ENCODE data around the gene GOLGA3. TPM values are rescaled to one million over a fixed set of nuclear protein-coding genes. Genes with fewer than 3 reads are reported as not detected.

GOLGA3 gene
- total and polyA plus RNA-seq, 10 of the 15 experiments (the other 5 are each of a cell fraction or from before 2014, with no cell fraction given) = 2.0 to 42.7 (median 15.2) TPM

DNA sequence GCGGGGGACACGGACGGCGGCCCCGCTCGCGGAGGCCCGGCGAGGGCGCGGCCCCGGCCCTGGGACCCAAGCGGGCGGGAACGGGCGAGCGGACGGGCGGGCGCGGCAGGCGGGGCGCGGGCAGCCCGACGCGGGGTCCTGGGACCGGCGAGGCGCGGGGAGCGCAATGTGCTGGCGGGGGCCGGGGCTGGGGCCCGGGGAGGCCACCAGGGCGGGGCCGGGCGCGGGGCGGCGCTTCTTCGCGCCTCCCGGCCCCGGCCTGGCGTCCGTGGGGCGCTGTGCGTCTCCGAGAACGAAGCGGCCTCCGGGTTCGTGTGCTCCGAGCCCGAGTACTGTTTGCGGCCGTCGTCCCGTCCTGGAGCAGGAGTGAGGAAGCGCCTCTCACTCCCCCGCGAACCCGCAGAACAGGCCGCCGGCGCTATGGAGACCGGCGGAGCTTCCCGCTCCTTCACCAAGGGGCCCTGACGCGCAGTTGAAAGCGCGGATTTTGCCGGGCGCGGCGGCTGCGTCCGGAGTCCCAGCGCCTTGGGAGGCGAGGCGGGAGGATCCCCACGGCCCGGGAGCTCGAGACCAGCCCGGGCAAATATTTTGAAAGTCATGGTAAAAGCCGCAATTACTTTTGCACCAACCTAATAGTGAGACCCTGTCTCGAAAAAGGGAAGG is 66.6 kb downstream of the GOLGA3 start (continued):
- TF ChIP-seq RB1 (IDR thresholded peaks at IDR 0.05; ENCODE audit: borderline replicate concordance) = peak; percentile 79; the same call in 1 of the 2 replicates
- TF ChIP-seq POLR2AphosphoS5 (IDR thresholded peaks at IDR 0.05; ENCODE audit: low read length) = peak; percentile 89
- TF ChIP-seq RAD51 (IDR thresholded peaks at IDR 0.05) = no peak
- TF ChIP-seq RCOR1 (conservative IDR thresholded peaks at IDR 0.05; ENCODE audit: low read depth, low read length) = no peak
- no peak for TF ChIP-seq JUND (IDR thresholded peaks at IDR 0.05; ENCODE audit: low read depth, low read length)
- TF ChIP-seq, protein P1, sequence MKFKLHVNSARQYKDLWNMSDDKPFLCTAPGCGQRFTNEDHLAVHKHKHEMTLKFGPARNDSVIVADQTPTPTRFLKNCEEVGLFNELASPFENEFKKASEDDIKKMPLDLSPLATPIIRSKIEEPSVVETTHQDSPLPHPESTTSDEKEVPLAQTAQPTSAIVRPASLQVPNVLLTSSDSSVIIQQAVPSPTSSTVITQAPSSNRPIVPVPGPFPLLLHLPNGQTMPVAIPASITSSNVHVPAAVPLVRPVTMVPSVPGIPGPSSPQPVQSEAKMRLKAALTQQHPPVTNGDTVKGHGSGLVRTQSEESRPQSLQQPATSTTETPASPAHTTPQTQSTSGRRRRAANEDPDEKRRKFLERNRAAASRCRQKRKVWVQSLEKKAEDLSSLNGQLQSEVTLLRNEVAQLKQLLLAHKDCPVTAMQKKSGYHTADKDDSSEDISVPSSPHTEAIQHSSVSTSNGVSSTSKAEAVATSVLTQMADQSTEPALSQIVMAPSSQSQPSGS (IDR thresholded peaks at IDR 0.05; ENCODE audit: low read length) = no peak
- peak; percentile 79 for TF ChIP-seq BACH1 (IDR thresholded peaks at IDR 0.05; ENCODE audit: borderline replicate concordance)
- TF ChIP-seq MEF2B (IDR thresholded peaks at IDR 0.05; ENCODE audit: partially characterized antibody, poor library complexity, severe bottlenecking) = no peak
- TF ChIP-seq KAT2A (conservative IDR thresholded peaks at IDR 0.05; ENCODE audit: control insufficient read depth, low read depth, low read length) = no peak
- TF ChIP-seq, protein P2, sequence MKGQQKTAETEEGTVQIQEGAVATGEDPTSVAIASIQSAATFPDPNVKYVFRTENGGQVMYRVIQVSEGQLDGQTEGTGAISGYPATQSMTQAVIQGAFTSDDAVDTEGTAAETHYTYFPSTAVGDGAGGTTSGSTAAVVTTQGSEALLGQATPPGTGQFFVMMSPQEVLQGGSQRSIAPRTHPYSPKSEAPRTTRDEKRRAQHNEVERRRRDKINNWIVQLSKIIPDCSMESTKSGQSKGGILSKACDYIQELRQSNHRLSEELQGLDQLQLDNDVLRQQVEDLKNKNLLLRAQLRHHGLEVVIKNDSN (IDR thresholded peaks at IDR 0.05; ENCODE audit: borderline replicate concordance, extremely low read length, insufficient read depth, low read depth, low read length) = no peak
- TF ChIP-seq, protein P3, sequence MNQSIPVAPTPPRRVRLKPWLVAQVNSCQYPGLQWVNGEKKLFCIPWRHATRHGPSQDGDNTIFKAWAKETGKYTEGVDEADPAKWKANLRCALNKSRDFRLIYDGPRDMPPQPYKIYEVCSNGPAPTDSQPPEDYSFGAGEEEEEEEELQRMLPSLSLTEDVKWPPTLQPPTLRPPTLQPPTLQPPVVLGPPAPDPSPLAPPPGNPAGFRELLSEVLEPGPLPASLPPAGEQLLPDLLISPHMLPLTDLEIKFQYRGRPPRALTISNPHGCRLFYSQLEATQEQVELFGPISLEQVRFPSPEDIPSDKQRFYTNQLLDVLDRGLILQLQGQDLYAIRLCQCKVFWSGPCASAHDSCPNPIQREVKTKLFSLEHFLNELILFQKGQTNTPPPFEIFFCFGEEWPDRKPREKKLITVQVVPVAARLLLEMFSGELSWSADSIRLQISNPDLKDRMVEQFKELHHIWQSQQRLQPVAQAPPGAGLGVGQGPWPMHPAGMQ (IDR thresholded peaks at IDR 0.05; ENCODE audit: borderline replicate concordance) = no peak
- 0 out of 2 replicates have a peak, but pooled peaks have one; percentile 2 for TF ChIP-seq RAD21 (IDR thresholded peaks at IDR 0.05; ENCODE audit: insufficient read depth, low read depth, low read length)
- TF ChIP-seq, protein P4, sequence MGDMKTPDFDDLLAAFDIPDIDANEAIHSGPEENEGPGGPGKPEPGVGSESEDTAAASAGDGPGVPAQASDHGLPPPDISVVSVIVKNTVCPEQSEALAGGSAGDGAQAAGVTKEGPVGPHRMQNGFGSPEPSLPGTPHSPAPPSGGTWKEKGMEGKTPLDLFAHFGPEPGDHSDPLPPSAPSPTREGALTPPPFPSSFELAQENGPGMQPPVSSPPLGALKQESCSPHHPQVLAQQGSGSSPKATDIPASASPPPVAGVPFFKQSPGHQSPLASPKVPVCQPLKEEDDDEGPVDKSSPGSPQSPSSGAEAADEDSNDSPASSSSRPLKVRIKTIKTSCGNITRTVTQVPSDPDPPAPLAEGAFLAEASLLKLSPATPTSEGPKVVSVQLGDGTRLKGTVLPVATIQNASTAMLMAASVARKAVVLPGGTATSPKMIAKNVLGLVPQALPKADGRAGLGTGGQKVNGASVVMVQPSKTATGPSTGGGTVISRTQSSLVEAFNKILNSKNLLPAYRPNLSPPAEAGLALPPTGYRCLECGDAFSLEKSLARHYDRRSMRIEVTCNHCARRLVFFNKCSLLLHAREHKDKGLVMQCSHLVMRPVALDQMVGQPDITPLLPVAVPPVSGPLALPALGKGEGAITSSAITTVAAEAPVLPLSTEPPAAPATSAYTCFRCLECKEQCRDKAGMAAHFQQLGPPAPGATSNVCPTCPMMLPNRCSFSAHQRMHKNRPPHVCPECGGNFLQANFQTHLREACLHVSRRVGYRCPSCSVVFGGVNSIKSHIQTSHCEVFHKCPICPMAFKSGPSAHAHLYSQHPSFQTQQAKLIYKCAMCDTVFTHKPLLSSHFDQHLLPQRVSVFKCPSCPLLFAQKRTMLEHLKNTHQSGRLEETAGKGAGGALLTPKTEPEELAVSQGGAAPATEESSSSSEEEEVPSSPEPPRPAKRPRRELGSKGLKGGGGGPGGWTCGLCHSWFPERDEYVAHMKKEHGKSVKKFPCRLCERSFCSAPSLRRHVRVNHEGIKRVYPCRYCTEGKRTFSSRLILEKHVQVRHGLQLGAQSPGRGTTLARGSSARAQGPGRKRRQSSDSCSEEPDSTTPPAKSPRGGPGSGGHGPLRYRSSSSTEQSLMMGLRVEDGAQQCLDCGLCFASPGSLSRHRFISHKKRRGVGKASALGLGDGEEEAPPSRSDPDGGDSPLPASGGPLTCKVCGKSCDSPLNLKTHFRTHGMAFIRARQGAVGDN (IDR thresholded peaks at IDR 0.05) = peak; percentile 75
- no peak for TF ChIP-seq SUPT20H (IDR thresholded peaks at IDR 0.05; ENCODE audit: borderline replicate concordance, control insufficient read depth, low read depth, low read length)
- TF ChIP-seq EP300 (IDR thresholded peaks at IDR 0.05; ENCODE audit: borderline replicate concordance in 1 of 2, control insufficient read depth in 1 of 2, low read depth in 2 of 2, low read length in 2 of 2) = no peak
- TF ChIP-seq SMAD1 (IDR thresholded peaks at IDR 0.05; ENCODE audit: low read depth, partially characterized antibody) = no peak
- TF ChIP-seq, protein P5, sequence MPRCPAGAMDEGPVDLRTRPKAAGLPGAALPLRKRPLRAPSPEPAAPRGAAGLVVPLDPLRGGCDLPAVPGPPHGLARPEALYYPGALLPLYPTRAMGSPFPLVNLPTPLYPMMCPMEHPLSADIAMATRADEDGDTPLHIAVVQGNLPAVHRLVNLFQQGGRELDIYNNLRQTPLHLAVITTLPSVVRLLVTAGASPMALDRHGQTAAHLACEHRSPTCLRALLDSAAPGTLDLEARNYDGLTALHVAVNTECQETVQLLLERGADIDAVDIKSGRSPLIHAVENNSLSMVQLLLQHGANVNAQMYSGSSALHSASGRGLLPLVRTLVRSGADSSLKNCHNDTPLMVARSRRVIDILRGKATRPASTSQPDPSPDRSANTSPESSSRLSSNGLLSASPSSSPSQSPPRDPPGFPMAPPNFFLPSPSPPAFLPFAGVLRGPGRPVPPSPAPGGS (IDR thresholded peaks at IDR 0.05; ENCODE audit: borderline replicate concordance, insufficient read depth, low read depth, low read length, poor library complexity, severe bottlenecking) = no peak
- TF ChIP-seq ZNF24 (IDR thresholded peaks at IDR 0.05) = 0 out of 2 replicates have a peak, but pooled peaks have one; percentile 32
- TF ChIP-seq SMAD5 (IDR thresholded peaks at IDR 0.05; ENCODE audit: low read depth) = no peak

Measured in GM12878 (cell line).